Breast epithelium (tissue), 3 donors: ENCODE results near the gene RTTN.

Experiments
- CTCF ChIP-seq, 3 donors: fragments of 450-650 bp; IDR thresholded peaks; one replicate each; pipeline ENCODE4 v1.5.1; 2016 to 2017; ENCODE audit warnings: antibody characterized with exemption in 3 of 3, mild to moderate bottlenecking in 3 of 3, moderate library complexity in 3 of 3
- POLR2A ChIP-seq: fragments of 450-650 bp; IDR thresholded peaks from one replicate; pipeline ENCODE4 v1.6.1; 2016; ENCODE audit warnings: antibody characterized with exemption, mild to moderate bottlenecking, moderate library complexity

GRCh38 chr18:70028734-70029133 lies 176.8 kb downstream of the RTTN start:
- TF ChIP-seq POLR2A (no peak), CTCF (IDR thresholded peaks at IDR 0.05) (no peak)
